Right renal pelvis (tissue), 4 donors: ENCODE data around the gene KCNN4. TPM values are rescaled to one million over a fixed set of nuclear protein-coding genes. Genes with fewer than 3 reads are reported as not detected.

Source experiments
- DNase-seq, 4 donors: peaks; one replicate each; pipeline ENCODE4 v3.0.0-alpha.2; 2013; ENCODE audit warnings: low read depth in 4 of 4, low spot score in 3 of 4, missing footprints in 1 of 4
- polyA plus RNA-seq, 4 donors: library from polyadenylated mRNA; unstranded; fragments of 120-200 nt; gene quantifications; one replicate each; pipeline ENCODE4 v1.2.1, GENCODE V29; 2013; ENCODE audit not compliant: insufficient read length in 4 of 4

Gene KCNN4
- polyA plus RNA-seq, 4 donors: 1.4 to 3.8 (median 1.6) TPM

- no peak for DNase-seq
Measured at GRCh38 chr19:43751466-43752220, 29.1 kb downstream of the KCNN4 start.

GRCh38 chr19:43749898-43750297, 30.9 kb downstream of the KCNN4 start:
- DNase-seq: no peak

DNA sequence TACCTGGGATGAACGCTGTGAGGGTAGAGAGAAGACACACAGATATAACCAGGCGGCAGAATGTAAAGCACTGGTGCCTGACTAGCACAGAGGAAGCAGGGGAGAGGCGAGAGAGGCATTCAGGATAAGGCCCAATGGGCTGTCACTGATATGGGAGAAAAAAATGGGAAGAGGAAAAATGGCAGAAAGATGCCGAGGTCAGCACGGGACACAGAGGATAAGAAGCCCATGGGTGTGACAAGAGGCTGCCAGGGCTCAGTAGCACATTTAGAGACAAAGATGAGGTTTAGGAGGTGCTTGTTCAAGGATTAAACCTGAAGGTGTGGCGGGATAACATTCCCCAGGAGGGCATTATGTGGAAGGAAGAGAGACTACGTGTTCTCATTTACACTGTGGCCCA, 31.6 kb downstream of the KCNN4 start:
- DNase-seq: no peak

DNA sequence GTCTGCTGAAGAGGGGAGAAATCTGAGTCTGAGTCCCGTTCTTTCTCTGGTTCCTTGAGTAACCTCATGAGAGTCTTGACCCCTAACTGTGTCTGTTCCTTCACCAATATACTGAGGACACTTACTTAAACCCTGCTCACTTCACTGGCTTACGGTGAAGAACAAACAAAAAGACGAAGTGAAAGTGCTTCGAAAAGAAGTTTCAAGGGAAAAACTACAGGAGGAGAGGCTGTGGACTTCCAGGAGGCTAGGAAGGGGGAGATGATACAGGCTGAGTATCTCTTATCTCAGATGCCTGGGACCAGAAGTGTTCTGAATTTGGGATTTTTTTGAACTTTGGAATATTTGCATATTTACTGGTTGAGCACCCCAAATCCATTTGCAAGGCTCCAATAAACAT, 32.1 kb downstream of the KCNN4 start:
- DNase-seq: no peak

DNA sequence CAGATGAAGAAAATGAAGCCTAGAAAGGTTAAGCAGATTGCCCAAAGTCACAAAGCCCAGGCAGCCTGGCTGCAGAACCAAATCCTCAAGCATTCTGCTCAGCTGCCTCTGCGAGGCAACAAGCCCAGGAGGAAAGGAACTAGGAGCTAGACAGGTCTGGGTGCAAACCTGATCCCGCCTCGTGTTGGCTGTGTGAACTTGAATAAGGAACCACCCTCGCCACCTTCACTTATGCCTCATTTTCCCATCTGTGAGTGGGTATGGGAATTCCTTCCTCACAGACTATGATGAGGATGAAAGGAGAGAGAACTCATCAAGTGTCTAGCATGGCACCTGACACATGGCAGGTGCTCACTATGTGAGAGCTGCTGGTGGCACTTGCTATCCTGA, 32.6 kb downstream of the KCNN4 start:
- DNase-seq: no peak

GRCh38 chr19:43747557-43748204, 33.1 kb downstream of the KCNN4 start:
- no peak for DNase-seq

DNA sequence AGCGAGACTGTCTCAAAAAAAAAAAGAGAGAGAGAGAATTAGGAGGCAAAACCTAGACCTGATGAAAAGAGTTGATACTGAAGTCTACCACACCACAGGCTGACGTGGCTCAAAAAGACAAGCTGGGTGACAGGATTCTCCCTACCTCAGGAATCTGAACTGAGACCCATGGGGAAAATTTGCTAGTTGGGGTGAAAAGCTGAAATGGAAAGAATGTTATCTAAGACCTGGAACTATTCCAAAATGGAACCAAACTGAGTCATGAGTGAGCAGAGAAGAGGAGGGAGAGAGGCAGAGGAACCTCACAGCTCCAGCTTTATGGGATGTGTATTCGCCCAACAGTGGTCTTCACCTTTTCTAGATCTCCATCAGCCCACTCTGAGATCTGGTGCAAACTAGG, 37.7 kb downstream of the KCNN4 start:
- no peak for DNase-seq

DNA sequence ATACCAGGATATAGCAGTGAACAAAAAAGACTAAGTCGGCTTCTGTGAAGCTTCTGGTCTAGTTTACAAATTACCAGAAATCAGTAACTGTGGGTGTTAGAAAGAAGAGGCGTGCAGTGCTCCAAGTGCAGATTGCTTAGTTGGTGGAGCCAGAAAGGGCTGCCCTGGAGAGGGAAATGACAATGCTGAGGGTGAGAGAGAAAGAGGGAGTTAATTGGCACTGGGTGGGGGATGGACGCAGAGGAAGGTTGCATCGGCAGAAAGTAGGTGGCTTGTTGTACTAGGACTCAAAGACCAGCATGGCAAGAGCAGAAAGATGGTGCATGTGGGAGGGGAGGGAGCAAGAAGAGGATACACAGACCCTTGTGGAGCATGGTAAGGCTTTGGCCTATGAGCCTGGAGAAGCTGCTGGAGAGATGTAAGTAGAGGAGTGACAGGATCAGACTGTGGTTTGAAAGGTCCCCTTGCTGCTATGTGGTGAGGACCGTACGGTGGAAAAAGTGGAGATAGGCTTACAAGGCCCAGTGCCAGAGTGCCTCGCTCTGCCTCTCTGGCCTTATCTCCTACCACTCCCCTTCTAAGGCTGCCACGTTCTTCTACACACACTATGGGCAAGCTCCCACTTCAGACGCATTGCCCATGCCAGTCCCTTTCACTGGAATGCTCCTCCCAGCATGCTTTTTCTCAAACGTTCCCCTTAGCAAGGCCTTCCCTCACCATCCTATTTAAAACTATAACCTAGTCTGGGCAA, 39.5 kb downstream of the KCNN4 start:
- no peak for DNase-seq

- DNase-seq: no peak
Measured at GRCh38 chr19:43739439-43740235, 41.1 kb downstream of the KCNN4 start.

GRCh38 chr19:43738780-43739211, 42.0 kb downstream of the KCNN4 start:
- DNase-seq: no peak

- DNase-seq: no peak
Measured at GRCh38 chr19:43735957-43736356, 44.8 kb downstream of the KCNN4 start.

DNA sequence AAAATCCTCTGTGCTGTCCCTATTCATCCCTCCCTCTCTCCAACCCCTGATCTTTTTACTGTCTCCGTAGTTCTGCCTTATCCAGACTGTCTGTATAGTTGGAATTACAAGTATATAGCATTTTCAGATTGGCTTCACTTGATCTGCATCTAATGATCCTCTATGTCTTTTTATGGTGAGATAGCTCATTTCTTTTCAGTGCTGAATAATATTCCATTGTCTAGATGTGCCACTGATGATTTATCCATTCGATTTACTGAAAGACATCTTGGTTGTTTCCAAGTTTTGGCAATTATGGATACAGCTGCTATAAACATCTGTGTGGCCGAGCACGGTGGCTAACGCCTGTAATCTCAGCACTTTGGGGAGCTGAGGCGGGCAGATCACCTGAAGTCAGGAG, 45.8 kb downstream of the KCNN4 start:
- no peak for DNase-seq

DNA sequence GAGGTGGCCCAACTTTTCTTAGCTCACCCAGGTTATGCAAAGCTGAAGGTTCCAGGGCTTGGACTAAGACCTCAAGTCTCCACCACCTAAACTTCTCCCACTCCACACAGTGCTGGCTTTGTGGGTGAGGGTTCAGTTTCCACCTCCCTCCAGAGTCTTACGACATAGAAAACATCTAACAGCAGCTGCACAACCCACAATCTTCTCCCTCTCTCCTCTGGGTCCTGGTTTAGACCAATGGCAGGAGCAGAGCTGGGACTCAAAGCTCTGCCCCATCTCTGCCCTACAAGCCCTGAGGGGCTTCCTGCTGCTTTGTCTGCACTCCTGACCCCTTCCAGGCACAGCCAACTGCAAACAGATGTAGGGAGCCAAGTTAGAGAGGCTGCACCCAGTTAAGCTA, 48.9 kb downstream of the KCNN4 start:
- DNase-seq: no peak

DNA sequence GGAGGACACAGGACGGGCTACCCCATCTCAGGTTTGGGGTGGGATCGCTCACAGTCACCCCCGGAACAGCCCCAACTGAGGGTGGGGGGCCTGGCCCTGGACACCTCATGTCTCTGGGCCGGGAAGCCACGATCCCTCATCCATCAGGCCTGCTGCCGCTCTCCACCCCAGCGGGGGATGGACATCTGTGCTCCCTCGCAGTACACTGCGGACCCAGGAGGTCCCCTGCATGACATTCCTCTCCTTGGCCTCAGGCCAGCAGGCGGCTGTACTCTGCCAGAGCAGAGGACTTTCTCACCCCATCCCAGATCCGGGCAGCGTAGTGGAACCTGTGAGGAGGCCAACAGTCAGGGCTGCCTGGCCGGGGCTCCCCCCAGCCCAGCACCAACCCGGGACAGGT, 49.4 kb downstream of the KCNN4 start:
- DNase-seq: no peak

DNA sequence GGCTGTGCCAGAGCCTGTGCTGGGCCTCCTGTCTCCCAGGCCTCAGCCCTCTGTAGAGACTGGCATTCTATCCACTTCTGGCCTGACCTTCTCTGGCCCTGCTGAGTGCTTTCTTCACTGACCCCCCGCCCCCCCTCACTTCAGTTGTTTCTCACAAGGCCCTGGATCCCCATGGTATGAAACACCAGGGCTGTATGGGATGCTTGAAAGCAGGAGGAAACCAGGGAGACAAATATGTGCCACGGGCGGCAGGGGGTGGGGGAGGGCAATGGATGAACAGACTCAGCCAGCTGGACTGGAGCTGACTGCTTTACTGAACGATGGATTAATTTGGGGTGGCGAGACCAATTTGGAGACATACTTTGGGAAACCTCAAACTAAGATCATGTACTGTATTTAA, 50.9 kb downstream of the KCNN4 start:
- no peak for DNase-seq

GRCh38 chr19:43727593-43727853, 53.2 kb downstream of the KCNN4 start:
- no peak for DNase-seq

GRCh38 chr19:43726736-43727592, 53.8 kb downstream of the KCNN4 start:
- no peak for DNase-seq

- DNase-seq: no peak
Measured at GRCh38 chr19:43725468-43725867, 55.3 kb downstream of the KCNN4 start.

- DNase-seq: no peak
Measured at GRCh38 chr19:43724896-43725295, 55.9 kb downstream of the KCNN4 start.

- no peak for DNase-seq
Measured at GRCh38 chr19:43723588-43723987, 57.2 kb downstream of the KCNN4 start.
